ENCODE measurements around the gene MDN1. TPM values are rescaled to one million over a fixed set of nuclear protein-coding genes. Genes with fewer than 3 reads are reported as not detected.

The MDN1 gene
- total RNA-seq, 1 donor from 2014 or later: 44.1 TPM

GRCh38 chr6:89618026-89618425, 201.6 kb downstream of the MDN1 start:
- no peak for DNase-seq (ENCODE audit: low spot score, unreplicated experiment)
- H3K4me1 Mint-ChIP-seq (ENCODE audit: low read depth): no peaks in the 10 kb centered on the region
- TF ChIP-seq CTCF (IDR thresholded peaks at IDR 0.05; ENCODE audit: unreplicated experiment): no peak
- H3K27ac Mint-ChIP-seq: peak overlapping the region; percentile 50
- H3K4me3 Mint-ChIP-seq (ENCODE audit: low read depth): no peak overlapping the region
- no peaks in the 10 kb centered on the region for H3K36me3 Mint-ChIP-seq (ENCODE audit: insufficient read depth)
- H3K27me3 Mint-ChIP-seq: no peaks in the 10 kb centered on the region
- no peaks in the 10 kb centered on the region for H3K9me3 Mint-ChIP-seq (ENCODE audit: low read depth)

- Mint-ChIP-seq H3K9me3 (ENCODE audit: low read depth) (no peaks in the 10 kb centered on the region), H3K27me3 (no peaks in the 10 kb centered on the region), H3K36me3 (ENCODE audit: insufficient read depth) (no peaks in the 10 kb centered on the region), H3K4me1 (ENCODE audit: low read depth) (no peaks in the 10 kb centered on the region), H3K4me3 (ENCODE audit: low read depth) (no peak overlapping the region), H3K27ac (no peak overlapping the region)
- TF ChIP-seq CTCF (IDR thresholded peaks at IDR 0.05; ENCODE audit: unreplicated experiment): no peak
- no peak for DNase-seq (ENCODE audit: low spot score, unreplicated experiment)
Measured at GRCh38 chr6:89616531-89616930, 203.1 kb downstream of the MDN1 start.

- no peak overlapping the region for H3K27ac Mint-ChIP-seq
- TF ChIP-seq CTCF (IDR thresholded peaks at IDR 0.05; ENCODE audit: unreplicated experiment): no peak
- no peak for DNase-seq (ENCODE audit: low spot score, unreplicated experiment)
- H3K9me3 Mint-ChIP-seq (ENCODE audit: low read depth): no peaks in the 10 kb centered on the region
- no peaks in the 10 kb centered on the region for H3K4me1 Mint-ChIP-seq (ENCODE audit: low read depth)
- H3K27me3 Mint-ChIP-seq: no peaks in the 10 kb centered on the region
- H3K36me3 Mint-ChIP-seq (ENCODE audit: insufficient read depth): no peaks in the 10 kb centered on the region
- no peak overlapping the region for H3K4me3 Mint-ChIP-seq (ENCODE audit: low read depth)
Measured at GRCh38 chr6:89615882-89616281, 203.7 kb downstream of the MDN1 start.

- H3K4me1 Mint-ChIP-seq (ENCODE audit: low read depth): no peaks in the 10 kb centered on the region
- no peak for TF ChIP-seq CTCF (IDR thresholded peaks at IDR 0.05; ENCODE audit: unreplicated experiment)
- DNase-seq (ENCODE audit: low spot score, unreplicated experiment): no peak
Measured at GRCh38 chr6:89613790-89614189, 205.8 kb downstream of the MDN1 start.

GRCh38 chr6:89612121-89612520, 207.5 kb downstream of the MDN1 start:
- Mint-ChIP-seq H3K36me3 (ENCODE audit: insufficient read depth) (no peaks in the 10 kb centered on the region), H3K27me3 (no peaks in the 10 kb centered on the region), H3K27ac (no peak overlapping the region), H3K4me3 (ENCODE audit: low read depth) (no peak overlapping the region), H3K4me1 (ENCODE audit: low read depth) (no peaks in the 10 kb centered on the region), H3K9me3 (ENCODE audit: low read depth) (no peaks in the 10 kb centered on the region)
- peak; percentile 41 for TF ChIP-seq CTCF (IDR thresholded peaks at IDR 0.05; ENCODE audit: unreplicated experiment)
- DNase-seq (ENCODE audit: low spot score, unreplicated experiment): no peak

More at GRCh38 chr6:89613790-89614189, 205.8 kb downstream of the MDN1 start:
- Mint-ChIP-seq H3K27ac (no peak overlapping the region), H3K9me3 (ENCODE audit: low read depth) (no peaks in the 10 kb centered on the region), H3K27me3 (no peaks in the 10 kb centered on the region), H3K4me3 (ENCODE audit: low read depth) (no peak overlapping the region), H3K36me3 (ENCODE audit: insufficient read depth) (no peaks in the 10 kb centered on the region)

All from progenitor cell of endocrine pancreas (in vitro differentiated cells).